MCF 10A (cell line): ENCODE data around the gene SPDYE4. TPM values are rescaled to one million over a fixed set of nuclear protein-coding genes. Genes with fewer than 3 reads are reported as not detected.

Experiments used
- BruUV-seq: library from RNA; stranded (reverse); fragments of 400-500 nt; replicated peaks from 2 replicates; lab custom pipeline; 2021; lab: Mats Ljungman, UMichigan
- CTCF ChIA-PET: fragments of 300-600 bp; sonication (Branson Sonifier 250); formaldehyde crosslinking; extraction: SDS; loops from one replicate; lab custom pipeline; 2021; ENCODE audit warnings: antibody characterized with exemption, inconsistent platforms; lab: Yijun Ruan, JAX
- POLR2A ChIA-PET: fragments of 300-600, 350-650 bp; sonication (Branson Sonifier 250); formaldehyde crosslinking; extraction: SDS; loops from one replicate; lab custom pipeline; 2020; ENCODE audit warnings: antibody characterized with exemption, inconsistent platforms; lab: Yijun Ruan, JAX
- DNase-seq: peaks from one replicate; pipeline ENCODE4 v3.0.0-alpha.2; 2018; ENCODE audit not compliant: unreplicated experiment
- H3K27ac Mint-ChIP-seq: one replicate; pipeline ENCODE4 v1.8.0; 2022; ENCODE audit warnings: mild to moderate bottlenecking, low read depth, mixed read lengths; ENCODE audit not compliant: unreplicated experiment
- H3K27me3 Mint-ChIP-seq: one replicate; pipeline ENCODE4 v1.8.0; 2022; ENCODE audit warnings: mixed read lengths; ENCODE audit not compliant: insufficient read depth, unreplicated experiment
- H3K36me3 Mint-ChIP-seq: one replicate; pipeline ENCODE4 v1.8.0; 2022; ENCODE audit warnings: mild to moderate bottlenecking, moderate library complexity, mixed read lengths; ENCODE audit not compliant: insufficient read depth, unreplicated experiment
- H3K4me1 Mint-ChIP-seq: one replicate; pipeline ENCODE4 v1.8.0; 2022; ENCODE audit warnings: mixed read lengths; ENCODE audit not compliant: insufficient read depth, unreplicated experiment
- H3K4me3 Mint-ChIP-seq: one replicate; pipeline ENCODE4 v1.8.0; 2022; ENCODE audit warnings: mild to moderate bottlenecking, moderate library complexity, mixed read lengths; ENCODE audit not compliant: unreplicated experiment
- H3K9me3 Mint-ChIP-seq: one replicate; pipeline ENCODE4 v1.8.0; 2022; ENCODE audit warnings: mixed read lengths; ENCODE audit not compliant: unreplicated experiment
- intact Hi-C: fragments of 100-400 bp; cut with micrococcal nuclease; formaldehyde crosslinking; loops from 2 replicates; pipeline ENCODE4 v1.14.1; 2022
- total RNA-seq: library from RNA; stranded (reverse); gene quantifications from 2 replicates; pipeline ENCODE4 v1.2.3, GENCODE V29; 2022
- TF ChIP-seq, protein P1 (sequence below): fragments of 200-600 bp; IDR thresholded peaks from one replicate; pipeline ENCODE4 v1.8.0; 2022; ENCODE audit warnings: antibody characterized with exemption, mild to moderate bottlenecking; ENCODE audit not compliant: unreplicated experiment

SPDYE4 gene
- total RNA-seq, 1 experiment from 2014 or later = not detected

DNA sequence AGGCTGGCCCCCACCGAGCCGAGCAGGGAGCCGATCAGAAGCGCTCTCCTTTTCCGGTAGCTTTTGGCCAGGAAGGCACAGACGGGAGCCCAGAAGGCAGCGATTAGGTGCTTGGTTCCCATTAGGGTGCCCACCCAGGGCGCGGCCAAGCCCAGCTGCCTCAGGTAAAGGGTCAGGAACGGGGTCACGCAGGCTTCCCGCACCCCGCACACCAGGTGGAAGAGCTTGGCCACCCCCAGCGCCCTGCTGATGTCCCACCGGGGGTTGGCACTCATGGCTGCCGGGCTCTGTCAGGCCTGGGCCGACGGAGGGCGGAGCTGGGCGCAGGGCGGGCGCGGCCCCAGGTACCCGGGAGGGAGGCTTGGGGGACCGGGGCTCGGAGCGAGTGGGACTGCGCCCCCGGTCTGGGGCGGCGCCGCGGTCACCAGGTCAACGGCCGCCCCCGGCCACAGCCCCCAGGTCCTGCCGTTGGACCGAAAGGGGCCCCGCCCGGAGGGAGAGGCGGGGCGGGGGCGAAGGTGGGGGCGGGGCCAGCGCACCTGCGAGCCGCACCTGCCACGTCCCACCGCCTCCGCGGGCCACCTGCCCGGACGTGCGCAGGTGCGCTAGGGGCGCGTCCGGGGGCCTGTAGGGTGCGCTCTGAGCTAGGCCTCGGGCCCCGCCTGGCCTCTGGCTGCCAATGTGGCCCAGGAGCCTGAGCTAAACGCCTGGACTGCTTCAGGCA is 40.7 kb upstream of the SPDYE4 start, which contains the start of gene MFSD6L:
TSS of gene MFSD6L (minus strand) at position 520 of the 724 bp plus-strand sequence. CDS start at position 275, 245 bp downstream.
- Mint-ChIP-seq H3K9me3 (peaks cover under 1% of the 10 kb centered on the region), H3K27me3 (no peaks in the 10 kb centered on the region), H3K27ac (no peak within 1 kb of the TSS), H3K36me3 (no peaks in the 10 kb centered on the region), H3K4me1 (no peaks in the 10 kb centered on the region), H3K4me3 (no peak within 1 kb of the TSS)
- ChIA-PET CTCF (interaction anchor here (1.9 kb wide), 1 partner anchor 14 kb away, joined by 15 read pairs; no protein-coding TSS in a partner anchor), POLR2A (no interaction called here)
- no peak for DNase-seq
- no TSS peak for BruUV-seq
- intact Hi-C loops = no loop called here
- TF ChIP-seq, protein P1, sequence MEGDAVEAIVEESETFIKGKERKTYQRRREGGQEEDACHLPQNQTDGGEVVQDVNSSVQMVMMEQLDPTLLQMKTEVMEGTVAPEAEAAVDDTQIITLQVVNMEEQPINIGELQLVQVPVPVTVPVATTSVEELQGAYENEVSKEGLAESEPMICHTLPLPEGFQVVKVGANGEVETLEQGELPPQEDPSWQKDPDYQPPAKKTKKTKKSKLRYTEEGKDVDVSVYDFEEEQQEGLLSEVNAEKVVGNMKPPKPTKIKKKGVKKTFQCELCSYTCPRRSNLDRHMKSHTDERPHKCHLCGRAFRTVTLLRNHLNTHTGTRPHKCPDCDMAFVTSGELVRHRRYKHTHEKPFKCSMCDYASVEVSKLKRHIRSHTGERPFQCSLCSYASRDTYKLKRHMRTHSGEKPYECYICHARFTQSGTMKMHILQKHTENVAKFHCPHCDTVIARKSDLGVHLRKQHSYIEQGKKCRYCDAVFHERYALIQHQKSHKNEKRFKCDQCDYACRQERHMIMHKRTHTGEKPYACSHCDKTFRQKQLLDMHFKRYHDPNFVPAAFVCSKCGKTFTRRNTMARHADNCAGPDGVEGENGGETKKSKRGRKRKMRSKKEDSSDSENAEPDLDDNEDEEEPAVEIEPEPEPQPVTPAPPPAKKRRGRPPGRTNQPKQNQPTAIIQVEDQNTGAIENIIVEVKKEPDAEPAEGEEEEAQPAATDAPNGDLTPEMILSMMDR = no peak

DNA sequence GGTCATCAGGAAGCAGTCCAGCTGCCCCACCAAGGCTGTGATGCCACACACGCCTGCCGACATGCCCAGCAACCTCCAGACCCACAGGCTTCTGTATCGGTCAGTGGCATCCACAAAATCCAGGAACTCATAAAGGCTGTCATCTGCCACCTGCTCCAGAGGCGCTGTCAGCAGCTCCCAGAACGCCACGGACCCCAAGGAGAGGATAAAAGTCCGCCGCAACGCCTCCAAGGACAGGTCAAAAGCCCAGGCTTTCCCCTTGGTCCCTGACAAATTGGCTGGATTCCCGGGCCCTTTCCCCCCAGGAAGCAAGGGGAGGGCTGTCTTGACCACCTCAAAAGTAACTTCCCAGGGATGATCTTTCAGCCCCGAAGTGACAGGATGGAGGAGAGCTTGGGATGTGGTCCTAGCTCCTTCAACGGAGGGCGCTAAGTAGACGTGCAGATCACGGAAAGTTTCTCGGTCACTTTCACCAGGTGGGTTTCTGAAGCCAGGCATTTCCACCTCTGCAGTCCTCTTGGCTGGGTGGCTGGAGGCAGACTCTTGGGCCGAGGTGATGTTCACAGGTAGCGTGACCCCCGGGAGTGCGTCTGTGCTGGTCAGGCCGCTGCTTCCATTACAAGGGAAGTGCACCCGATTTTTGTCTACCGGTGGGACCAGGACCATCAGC is 40.0 kb upstream of the SPDYE4 start:
- peaks cover 8% of the 10 kb centered on the region for H3K9me3 Mint-ChIP-seq
- H3K27me3 Mint-ChIP-seq = no peaks in the 10 kb centered on the region
- no peaks in the 10 kb centered on the region for H3K36me3 Mint-ChIP-seq
- intact Hi-C loops = no loop called here
- DNase-seq = no peak
- H3K27ac Mint-ChIP-seq = no peak overlapping the region
- H3K4me1 Mint-ChIP-seq = no peaks in the 10 kb centered on the region
- ChIA-PET CTCF (interaction anchor here (0.6 to 1.9 kb wide), 5 partner anchors 13 to 91 kb away, joined by 3 to 15 read pairs (median 4); no protein-coding TSS in a partner anchor), POLR2A (interaction anchor here (0.6 kb wide), 1 partner anchor 447 kb away, joined by 3 read pairs; no protein-coding TSS in a partner anchor)
- H3K4me3 Mint-ChIP-seq = no peak overlapping the region
- TF ChIP-seq, protein P1 = no peak
- BruUV-seq = no TSS peak

DNA sequence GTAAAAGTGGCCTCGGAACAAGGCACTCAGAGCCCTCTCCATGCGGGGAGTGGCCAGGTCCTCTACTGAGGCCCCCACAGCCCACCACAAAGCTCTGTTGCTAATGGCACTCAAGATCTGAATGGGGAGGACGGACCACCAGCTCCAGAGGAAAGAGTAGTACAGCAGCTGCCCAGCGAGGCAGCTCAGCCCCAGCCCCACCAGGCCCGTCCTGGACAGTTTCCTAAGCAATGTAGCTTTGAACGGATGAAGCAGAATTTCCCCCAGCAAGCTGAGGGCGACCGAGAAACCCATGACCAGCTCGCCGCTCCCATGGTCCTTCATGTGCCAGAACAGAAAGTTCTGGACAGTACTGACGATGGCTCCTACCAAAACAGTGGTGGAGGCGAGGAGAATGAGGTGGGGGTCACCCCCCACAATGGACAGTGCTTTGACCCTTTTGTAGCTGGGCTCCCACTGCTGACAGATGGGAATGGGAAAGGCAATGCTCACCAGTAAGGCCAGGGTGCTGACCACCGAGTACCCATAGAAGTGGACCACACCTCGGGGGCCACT is 39.4 kb upstream of the SPDYE4 start:
- no peak for DNase-seq
- Mint-ChIP-seq H3K27ac (no peak overlapping the region), H3K36me3 (no peaks in the 10 kb centered on the region), H3K9me3 (peaks cover 9% of the 10 kb centered on the region), H3K27me3 (no peaks in the 10 kb centered on the region), H3K4me1 (no peaks in the 10 kb centered on the region), H3K4me3 (no peak overlapping the region)
- ChIA-PET POLR2A (interaction anchor here (0.6 kb wide), 1 partner anchor 447 kb away, joined by 3 read pairs; no protein-coding TSS in a partner anchor), CTCF (interaction anchor here (0.6 to 1.3 kb wide), 4 partner anchors 12 to 90 kb away, joined by 3 to 12 read pairs (median 4); no protein-coding TSS in a partner anchor)
- no TSS peak for BruUV-seq
- intact Hi-C loops = no loop called here
- TF ChIP-seq, protein P1 = no peak

DNA sequence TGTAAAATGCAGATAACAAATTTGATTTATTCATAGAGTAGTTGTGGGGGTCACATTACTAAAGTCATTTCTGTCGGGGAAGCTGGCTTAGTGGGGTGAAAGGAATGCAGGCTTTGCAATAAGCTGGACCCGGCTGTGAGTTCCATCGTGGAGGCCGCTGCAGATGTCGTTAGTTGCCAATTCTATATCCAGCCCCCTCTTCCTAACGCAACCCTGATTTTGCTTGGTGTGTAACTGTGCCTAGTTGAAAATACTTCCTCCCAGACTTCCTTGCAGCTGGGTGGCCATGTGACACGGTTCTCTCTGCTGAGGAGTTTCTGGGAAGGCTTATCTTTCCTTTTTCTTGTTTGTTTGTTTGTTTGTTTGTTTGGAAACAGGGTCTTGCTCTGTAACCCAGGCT is 36.3 kb upstream of the SPDYE4 start:
- Mint-ChIP-seq H3K36me3 (no peaks in the 10 kb centered on the region), H3K27me3 (no peaks in the 10 kb centered on the region), H3K27ac (no peak overlapping the region), H3K9me3 (peaks cover 21% of the 10 kb centered on the region), H3K4me1 (no peaks in the 10 kb centered on the region), H3K4me3 (no peak overlapping the region)
- DNase-seq = no peak
- BruUV-seq = no TSS peak
- intact Hi-C loops = no loop called here
- ChIA-PET CTCF (interaction anchor here (0.6 kb wide), 1 partner anchor 9 kb away, joined by 4 read pairs; no protein-coding TSS in a partner anchor), POLR2A (no interaction called here)
- TF ChIP-seq, protein P1 = no peak
